Endothelial cell of umbilical vein (primary cell): ENCODE results near the gene OR10H5. TPM values are rescaled to one million over a fixed set of nuclear protein-coding genes. Genes with fewer than 3 reads are reported as not detected.

Experiments used
- BruUV-seq: library from RNA; stranded (reverse); fragments of 400-500 nt; replicated peaks from 2 replicates; lab custom pipeline; 2021; lab: Mats Ljungman, UMichigan
- CTCF ChIA-PET: fragments of 300-600, 350-600 bp; sonication (Branson Sonifier 250); formaldehyde crosslinking; loops from one replicate; lab custom pipeline; 2021; ENCODE audit warnings: antibody characterized with exemption, inconsistent platforms; lab: Charles Lee
- POLR2A ChIA-PET: fragments of 300-600, 350-600 bp; sonication (Branson Sonifier 250); formaldehyde crosslinking; loops from one replicate; lab custom pipeline; 2021; ENCODE audit warnings: antibody characterized with exemption, inconsistent platforms; lab: Charles Lee
- DNase-seq: peaks from one replicate; pipeline ENCODE4 v3.0.0-alpha.2; 2011; ENCODE audit warnings: low read depth, low spot score
- FAIRE-seq: peaks from 2 replicates; lab custom pipeline; 2011; peaks lifted over from hg19 to GRCh38; lab: Jason Lieb, UNC
- H2AFZ ChIP-seq: 2 replicates; pipeline ENCODE4 v1.6.0; 2012; ENCODE audit warnings: low read depth, low read length, control low read depth, inconsistent platforms
- H3K27ac ChIP-seq: 2 replicates; pipeline ENCODE4 v1.5.1; 2011; ENCODE audit warnings: low read depth, mild to moderate bottlenecking, control low read depth, low read length, moderate library complexity; ENCODE audit not compliant: insufficient read depth
- H3K27me3 ChIP-seq, 2 experiments: 2 replicates each; pipeline versions ENCODE4 v1.6.0 to v1.6.1; 2011; ENCODE audit warnings: low read length in 2 of 2, mixed read lengths in 1 of 2; ENCODE audit not compliant: control insufficient read depth in 2 of 2, insufficient read depth in 2 of 2
- H3K36me3 ChIP-seq, 2 experiments: 2 replicates in 1 of 2; 3 replicates in 1 of 2; pipeline ENCODE4 v1.5.1; 2011; ENCODE audit warnings: low read length in 2 of 2, mild to moderate bottlenecking in 1 of 2, moderate library complexity in 1 of 2; ENCODE audit not compliant: control insufficient read depth in 2 of 2, insufficient read depth in 2 of 2; ENCODE audit errors: extremely low read depth in 1 of 2
- H3K4me1 ChIP-seq: 3 replicates; pipeline ENCODE4 v1.5.1; 2011; ENCODE audit warnings: mild to moderate bottlenecking, low read length; ENCODE audit not compliant: control insufficient read depth, insufficient read depth; ENCODE audit errors: extremely low read depth
- H3K4me2 ChIP-seq: 2 replicates; pipeline ENCODE4 v1.6.1; 2011; ENCODE audit warnings: low read length, control low read depth, mixed read lengths; ENCODE audit not compliant: insufficient read depth
- H3K4me3 ChIP-seq, 3 experiments: fragments of 200-600 bp in 1 of 3; sonication (generic), shearing (Covaris generic) in 1 of 3; replicated peaks in 1 of 3; 2 replicates each; pipeline ENCODE4 v1.5.1; 2011 to 2016; ENCODE audit warnings: control low read depth in 3 of 3, low read length in 3 of 3, mild to moderate bottlenecking in 2 of 3, inconsistent platforms in 1 of 3, low read depth in 1 of 3, moderate library complexity in 1 of 3; ENCODE audit not compliant: insufficient read depth in 1 of 3
- H3K79me2 ChIP-seq: 2 replicates; pipeline ENCODE4 v1.6.0; 2012; ENCODE audit warnings: low read length, inconsistent platforms; ENCODE audit not compliant: control insufficient read depth, insufficient read depth
- H3K9ac ChIP-seq: replicated peaks from 2 replicates; pipeline ENCODE3; 2011; ENCODE audit warnings: low read length, control low read depth; ENCODE audit not compliant: insufficient read depth; ENCODE audit errors: extremely low read depth
- H3K9me1 ChIP-seq: replicated peaks from 3 replicates; pipeline ENCODE4 v1.6.0; 2011; ENCODE audit warnings: mild to moderate bottlenecking, low read length; ENCODE audit not compliant: control insufficient read depth, insufficient read depth; ENCODE audit errors: extremely low read depth
- H3K9me3 ChIP-seq: replicated peaks from 2 replicates; pipeline ENCODE4 v1.5.1; 2012; ENCODE audit warnings: low read length, inconsistent platforms; ENCODE audit not compliant: control insufficient read depth, insufficient read depth
- H4K20me1 ChIP-seq: replicated peaks from 2 replicates; pipeline ENCODE3; 2011; ENCODE audit warnings: mild to moderate bottlenecking, low read length; ENCODE audit not compliant: control insufficient read depth, insufficient read depth; ENCODE audit errors: extremely low read depth
- EZH2 ChIP-seq: IDR thresholded peaks from 2 replicates; pipeline ENCODE4 v1.6.1; 2012; ENCODE audit warnings: borderline replicate concordance, low read depth, mild to moderate bottlenecking, moderate library complexity, low read length, inconsistent platforms; ENCODE audit not compliant: severe bottlenecking
- FOS ChIP-seq: IDR thresholded peaks from 2 replicates; pipeline ENCODE4 v1.6.1; 2011; ENCODE audit warnings: mild to moderate bottlenecking, low read length, moderate library complexity, borderline replicate concordance; ENCODE audit not compliant: insufficient read depth
- GATA2 ChIP-seq: IDR thresholded peaks from 2 replicates; pipeline ENCODE4 v1.7.0; 2011; ENCODE audit warnings: low read depth, mild to moderate bottlenecking, moderate library complexity, mixed read lengths, low read length; ENCODE audit not compliant: insufficient read length, insufficient read depth
- JUN ChIP-seq: IDR thresholded peaks from 2 replicates; pipeline ENCODE4 v1.6.1; 2011; ENCODE audit warnings: borderline replicate concordance, low read depth; ENCODE audit not compliant: insufficient read length, insufficient read depth
- MAX ChIP-seq: IDR thresholded peaks from 2 replicates; pipeline ENCODE4 v1.6.1; 2011; ENCODE audit not compliant: insufficient read depth, insufficient read length
- MYC ChIP-seq: IDR thresholded peaks from one replicate; pipeline ENCODE4 v1.6.1; 2011; ENCODE audit warnings: mild to moderate bottlenecking, low read depth, low read length
- POLR2A ChIP-seq: IDR thresholded peaks from 2 replicates; pipeline ENCODE4 v1.6.1; 2012; ENCODE audit warnings: low read depth, mild to moderate bottlenecking, control low read depth, low read length
- POLR2AphosphoS5 ChIP-seq: IDR thresholded peaks from 2 replicates; pipeline ENCODE4 v1.6.1; 2012; ENCODE audit warnings: low read depth, mild to moderate bottlenecking, control low read depth, low read length, moderate library complexity; ENCODE audit not compliant: insufficient read depth
- dilution Hi-C: fragments of 300-500 bp; cut with MboI; formaldehyde crosslinking; loops from one replicate; pipeline ENCODE4 v1.15.0; 2019; ENCODE audit warnings: low sequenced_read_pairs; ENCODE audit not compliant: extremely low pct_ligation_motif_present
- intact Hi-C: fragments of 100-400 bp; cut with micrococcal nuclease; formaldehyde crosslinking; loops from one replicate; pipeline ENCODE4 v1.10.0; 2022
- polyA plus RNA-seq, 4 experiments: library from polyadenylated mRNA; depleted of rRNA in 3 of 4; stranded (reverse) in 3 of 4; unstranded in 1 of 4; fragments of >200 nt; gene quantifications; 2 replicates each; pipeline versions ENCODE4 v1.2.1 to v1.2.3, GENCODE V29; 2011 to 2012; ENCODE audit warnings: missing spikeins in 1 of 4
- total RNA-seq: library from RNA; stranded (reverse); gene quantifications from 2 replicates; pipeline ENCODE4 v1.2.3, GENCODE V29; 2021
- TF ChIP-seq, protein P1 (sequence below), 2 donors: IDR thresholded peaks; 1 replicate in 1 of 2; 2 replicates in 1 of 2; pipeline ENCODE4 v1.5.1; 2011; ENCODE audit warnings: low read length in 2 of 2, mild to moderate bottlenecking in 2 of 2, moderate library complexity in 2 of 2, control low read depth in 1 of 2, inconsistent platforms in 1 of 2, low read depth in 1 of 2; ENCODE audit not compliant: insufficient read depth in 1 of 2; ENCODE audit errors: extremely low read depth in 1 of 2

The OR10H5 gene
- total and polyA plus RNA-seq, 2 donors (not counting 3 experiments of a cell fraction or from before 2014, with no cell fraction given): not detected

- H3K9ac ChIP-seq: no peak overlapping the region
- ChIA-PET POLR2A (no interaction called here), CTCF (no interaction called here)
- H3K9me1 ChIP-seq: no peaks in the 10 kb centered on the region
- BruUV-seq: no TSS peak
- no peak overlapping the region for H3K27ac ChIP-seq
- DNase-seq (no peak), FAIRE-seq (no peak)
- no peak overlapping the region for H2AFZ ChIP-seq
- no peak overlapping the region for H3K4me3 ChIP-seq
- dilution Hi-C loops: no loop called here
- H3K79me2 ChIP-seq: no peaks in the 10 kb centered on the region
- TF ChIP-seq EZH2 (no peak), JUN (no peak), POLR2A (no peak), FOS (no peak), MAX (no peak)
- intact Hi-C loops: no loop called here
- H3K27me3 ChIP-seq: no peaks in the 10 kb centered on the region
- H4K20me1 ChIP-seq: no peaks in the 10 kb centered on the region
- no peak overlapping the region for H3K4me2 ChIP-seq
- no peaks in the 10 kb centered on the region for H3K9me3 ChIP-seq
- no peaks in the 10 kb centered on the region for H3K36me3 ChIP-seq
- no peaks in the 10 kb centered on the region for H3K4me1 ChIP-seq
Measured at GRCh38 chr19:15759962-15760565, 27.4 kb upstream of the OR10H5 start.

GRCh38 chr19:15769586-15769985 lies 17.9 kb upstream of the OR10H5 start:
- H3K36me3 ChIP-seq: no peaks in the 10 kb centered on the region
- ChIA-PET CTCF (no interaction called here), POLR2A (no interaction called here)
- H3K4me1 ChIP-seq: no peaks in the 10 kb centered on the region
- H3K4me3 ChIP-seq: no peak overlapping the region
- H3K9me1 ChIP-seq: no peaks in the 10 kb centered on the region
- FAIRE-seq (no peak), DNase-seq (no peak)
- H4K20me1 ChIP-seq: no peaks in the 10 kb centered on the region
- H2AFZ ChIP-seq: no peak overlapping the region
- no peaks in the 10 kb centered on the region for H3K79me2 ChIP-seq
- dilution Hi-C loops (no loop called here), intact Hi-C loops (no loop called here)
- H3K9ac ChIP-seq: no peak overlapping the region
- BruUV-seq: no TSS peak
- no peaks in the 10 kb centered on the region for H3K9me3 ChIP-seq
- no peaks in the 10 kb centered on the region for H3K27me3 ChIP-seq
- TF ChIP-seq MYC (no peak), JUN (no peak), EZH2 (no peak), MAX (no peak), POLR2A (no peak), POLR2AphosphoS5 (no peak), GATA2 (no peak), FOS (no peak)
- TF ChIP-seq, protein P1, sequence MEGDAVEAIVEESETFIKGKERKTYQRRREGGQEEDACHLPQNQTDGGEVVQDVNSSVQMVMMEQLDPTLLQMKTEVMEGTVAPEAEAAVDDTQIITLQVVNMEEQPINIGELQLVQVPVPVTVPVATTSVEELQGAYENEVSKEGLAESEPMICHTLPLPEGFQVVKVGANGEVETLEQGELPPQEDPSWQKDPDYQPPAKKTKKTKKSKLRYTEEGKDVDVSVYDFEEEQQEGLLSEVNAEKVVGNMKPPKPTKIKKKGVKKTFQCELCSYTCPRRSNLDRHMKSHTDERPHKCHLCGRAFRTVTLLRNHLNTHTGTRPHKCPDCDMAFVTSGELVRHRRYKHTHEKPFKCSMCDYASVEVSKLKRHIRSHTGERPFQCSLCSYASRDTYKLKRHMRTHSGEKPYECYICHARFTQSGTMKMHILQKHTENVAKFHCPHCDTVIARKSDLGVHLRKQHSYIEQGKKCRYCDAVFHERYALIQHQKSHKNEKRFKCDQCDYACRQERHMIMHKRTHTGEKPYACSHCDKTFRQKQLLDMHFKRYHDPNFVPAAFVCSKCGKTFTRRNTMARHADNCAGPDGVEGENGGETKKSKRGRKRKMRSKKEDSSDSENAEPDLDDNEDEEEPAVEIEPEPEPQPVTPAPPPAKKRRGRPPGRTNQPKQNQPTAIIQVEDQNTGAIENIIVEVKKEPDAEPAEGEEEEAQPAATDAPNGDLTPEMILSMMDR (IDR thresholded peaks at IDR 0.05; ENCODE audit: extremely low read depth in 1 of 2, insufficient read depth in 1 of 2, low read depth in 1 of 2, low read length in 2 of 2): no peak
- no peak overlapping the region for H3K27ac ChIP-seq
- no peak overlapping the region for H3K4me2 ChIP-seq
